Liver (tissue), 9 donors: ENCODE results near the gene RIPOR1. TPM values are rescaled to one million over a fixed set of nuclear protein-coding genes. Genes with fewer than 3 reads are reported as not detected.

Source experiments
- DNase-seq: peaks from one replicate; pipeline ENCODE4 v3.0.0-alpha.2; 2017; ENCODE audit warnings: low spot score
- H3K27ac ChIP-seq, 2 donors: one replicate each; pipeline ENCODE4 v1.7.0; 2013; ENCODE audit warnings: inconsistent platforms in 2 of 2, low read length in 2 of 2, control low read depth in 1 of 2, low read depth in 1 of 2, mild to moderate bottlenecking in 1 of 2
- H3K27me3 ChIP-seq, 4 donors: one replicate each; pipeline versions ENCODE4 v1.6.1 to v1.7.0; 2013; ENCODE audit warnings: low read length in 3 of 4, inconsistent platforms in 1 of 4, mild to moderate bottlenecking in 1 of 4, moderate library complexity in 1 of 4; ENCODE audit not compliant: control insufficient read depth in 4 of 4, insufficient read depth in 4 of 4
- H3K36me3 ChIP-seq, 4 donors: one replicate each; pipeline versions ENCODE4 v1.6.1 to v1.7.0; 2013; ENCODE audit warnings: low read length in 3 of 4, mild to moderate bottlenecking in 3 of 4, low read depth in 1 of 4, moderate library complexity in 1 of 4; ENCODE audit not compliant: control insufficient read depth in 4 of 4, insufficient read depth in 3 of 4
- H3K4me1 ChIP-seq, 4 donors: one replicate each; pipeline versions ENCODE4 v1.6.1 to v1.7.0; 2013; ENCODE audit warnings: low read length in 3 of 4, mild to moderate bottlenecking in 3 of 4, moderate library complexity in 1 of 4; ENCODE audit not compliant: control insufficient read depth in 4 of 4, insufficient read depth in 4 of 4
- H3K4me3 ChIP-seq, 3 donors: one replicate each; pipeline versions ENCODE4 v1.6.1 to v1.7.0; 2013; ENCODE audit warnings: low read length in 3 of 3, control low read depth in 1 of 3, low read depth in 1 of 3, mild to moderate bottlenecking in 1 of 3
- H3K9ac ChIP-seq, 2 donors: one replicate each; pipeline ENCODE4 v1.7.0; 2013; ENCODE audit warnings: low read length in 2 of 2, mild to moderate bottlenecking in 2 of 2, moderate library complexity in 2 of 2, control low read depth in 1 of 2, low read depth in 1 of 2
- H3K9me3 ChIP-seq, 4 donors: one replicate each; pipeline versions ENCODE4 v1.6.1 to v1.7.0; 2013; ENCODE audit warnings: low read length in 3 of 4; ENCODE audit not compliant: control insufficient read depth in 4 of 4
- EGR1 ChIP-seq, 2 donors: IDR thresholded peaks; 2 replicates each; pipeline ENCODE4 v1.6.1; 2016 to 2018; ENCODE audit warnings: antibody characterized with exemption in 2 of 2, low read depth in 2 of 2
- FOXA1 ChIP-seq: IDR thresholded peaks from 2 replicates; pipeline ENCODE4 v1.6.1; 2016; ENCODE audit warnings: antibody characterized with exemption
- FOXA2 ChIP-seq: IDR thresholded peaks from 2 replicates; pipeline ENCODE4 v1.6.1; 2016; ENCODE audit warnings: antibody characterized with exemption
- GABPA ChIP-seq, 2 donors: IDR thresholded peaks in 1 of 2; conservative IDR thresholded peaks in 1 of 2; 2 replicates each; pipeline ENCODE4 v1.6.1; 2016; ENCODE audit warnings: antibody characterized with exemption in 2 of 2, mild to moderate bottlenecking in 1 of 2, moderate library complexity in 1 of 2
- HNF4G ChIP-seq: IDR thresholded peaks from 2 replicates; pipeline ENCODE4 v1.6.1; 2016; ENCODE audit warnings: antibody characterized with exemption
- JUND ChIP-seq, 2 donors: IDR thresholded peaks; 2 replicates each; pipeline ENCODE4 v1.6.1; 2016; ENCODE audit warnings: antibody characterized with exemption in 2 of 2
- NR2F2 ChIP-seq: IDR thresholded peaks from 2 replicates; pipeline ENCODE4 v1.6.1; 2016; ENCODE audit warnings: antibody characterized with exemption
- RAD21 ChIP-seq, 2 donors: IDR thresholded peaks; 2 replicates each; pipeline ENCODE4 v1.6.1; 2016; ENCODE audit warnings: antibody characterized with exemption in 2 of 2, mild to moderate bottlenecking in 2 of 2
- REST ChIP-seq: IDR thresholded peaks from 2 replicates; pipeline ENCODE4 v1.6.1; 2016; ENCODE audit warnings: antibody characterized with exemption, mild to moderate bottlenecking
- RXRA ChIP-seq, 2 donors: IDR thresholded peaks; 2 replicates each; pipeline ENCODE4 v1.6.1; 2017 to 2018; ENCODE audit warnings: antibody characterized with exemption in 2 of 2, mild to moderate bottlenecking in 1 of 2
- SP1 ChIP-seq: IDR thresholded peaks from 2 replicates; pipeline ENCODE4 v1.6.1; 2018; ENCODE audit warnings: antibody characterized with exemption, mild to moderate bottlenecking
- TAF1 ChIP-seq: conservative IDR thresholded peaks from 2 replicates; pipeline ENCODE4 v1.6.1; 2016; ENCODE audit warnings: antibody characterized with exemption, mild to moderate bottlenecking
- WGBS: extraction: QIAGEN DNeasy Blood & Tissue Kit; methylation state at CpG from one replicate; pipeline ENCODE4 v1.1.7; 2013; 5-methylcytosine and 5-hydroxymethylcytosine counted together
- polyA plus RNA-seq, 2 donors: library from polyadenylated mRNA; stranded (reverse) in 1 of 2; unstranded in 1 of 2; fragments of 200-250 nt in 1 of 2; fragments of >200 nt in 1 of 2; fragmentation: Nextera tagmentation in 1 of 2; extraction: Ambion mirVana in 1 of 2; gene quantifications; one replicate each; pipeline versions ENCODE4 v1.2.1 to v1.2.3, GENCODE V29; 2013 to 2015
- total RNA-seq, 2 donors: library from RNA; depleted of rRNA; stranded (reverse); fragments of >200 nt; gene quantifications; one replicate each; pipeline ENCODE4 v1.2.3, GENCODE V29; 2014
- TF ChIP-seq, protein P1 (sequence below): IDR thresholded peaks from 2 replicates; pipeline ENCODE4 v1.6.1; 2016; ENCODE audit warnings: antibody characterized with exemption
- TF ChIP-seq, protein P2 (sequence below): fragments of 150-350 bp; IDR thresholded peaks from 2 replicates; pipeline ENCODE4 v1.5.1; 2017; ENCODE audit warnings: improper control_type of control experiment, low read depth, low read length; ENCODE audit not compliant: missing input control
- TF ChIP-seq, protein P3 (sequence below): IDR thresholded peaks from 2 replicates; pipeline ENCODE4 v1.6.1; 2016; ENCODE audit warnings: antibody characterized with exemption
- TF ChIP-seq, protein P4 (sequence below): IDR thresholded peaks from 2 replicates; pipeline ENCODE4 v1.6.1; 2016; ENCODE audit warnings: antibody characterized with exemption
- donor health status: healthy.
- donor health status: healthy.
- donor health status: healthy.
- donor health status: healthy.
- donor health status: healthy.

RIPOR1 gene
- total and polyA plus RNA-seq, 4 donors: 7.6 to 25.2 (median 15.3) TPM

DNA sequence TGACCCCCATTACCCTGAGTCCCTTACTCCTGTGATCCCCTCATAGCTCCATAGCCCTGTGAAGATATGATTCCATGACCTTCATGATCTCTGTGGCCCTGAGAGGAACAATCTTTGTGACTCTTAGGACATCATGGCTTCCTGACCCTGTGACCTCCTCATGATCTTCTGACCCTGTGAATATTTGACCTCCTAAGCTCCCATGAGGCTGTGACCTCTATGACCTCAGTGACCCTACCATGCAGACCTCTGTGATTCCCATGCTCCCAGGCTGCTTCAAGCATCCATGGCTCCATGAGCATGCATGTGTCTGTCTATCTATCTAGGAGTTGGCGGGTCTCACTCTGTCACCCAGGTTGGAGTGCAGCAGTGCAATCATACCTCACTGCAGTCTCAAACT lies 12.1 kb downstream of the RIPOR1 start:
- H3K9ac ChIP-seq: no peak overlapping the region
- H3K4me1 ChIP-seq: peaks cover 11 to 41% (median 25%) of the 10 kb centered on the region in 4 donors
- H3K27ac ChIP-seq: no peak overlapping the region
- TF ChIP-seq, protein P1, sequence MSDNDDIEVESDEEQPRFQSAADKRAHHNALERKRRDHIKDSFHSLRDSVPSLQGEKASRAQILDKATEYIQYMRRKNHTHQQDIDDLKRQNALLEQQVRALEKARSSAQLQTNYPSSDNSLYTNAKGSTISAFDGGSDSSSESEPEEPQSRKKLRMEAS: no peak
- TF ChIP-seq, protein P2, sequence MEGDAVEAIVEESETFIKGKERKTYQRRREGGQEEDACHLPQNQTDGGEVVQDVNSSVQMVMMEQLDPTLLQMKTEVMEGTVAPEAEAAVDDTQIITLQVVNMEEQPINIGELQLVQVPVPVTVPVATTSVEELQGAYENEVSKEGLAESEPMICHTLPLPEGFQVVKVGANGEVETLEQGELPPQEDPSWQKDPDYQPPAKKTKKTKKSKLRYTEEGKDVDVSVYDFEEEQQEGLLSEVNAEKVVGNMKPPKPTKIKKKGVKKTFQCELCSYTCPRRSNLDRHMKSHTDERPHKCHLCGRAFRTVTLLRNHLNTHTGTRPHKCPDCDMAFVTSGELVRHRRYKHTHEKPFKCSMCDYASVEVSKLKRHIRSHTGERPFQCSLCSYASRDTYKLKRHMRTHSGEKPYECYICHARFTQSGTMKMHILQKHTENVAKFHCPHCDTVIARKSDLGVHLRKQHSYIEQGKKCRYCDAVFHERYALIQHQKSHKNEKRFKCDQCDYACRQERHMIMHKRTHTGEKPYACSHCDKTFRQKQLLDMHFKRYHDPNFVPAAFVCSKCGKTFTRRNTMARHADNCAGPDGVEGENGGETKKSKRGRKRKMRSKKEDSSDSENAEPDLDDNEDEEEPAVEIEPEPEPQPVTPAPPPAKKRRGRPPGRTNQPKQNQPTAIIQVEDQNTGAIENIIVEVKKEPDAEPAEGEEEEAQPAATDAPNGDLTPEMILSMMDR: no peak
- TF ChIP-seq RAD21 (IDR thresholded peaks at IDR 0.05) (no peak), RXRA (IDR thresholded peaks at IDR 0.05) (peak in 1 of 2 donors; percentile 43), GABPA (IDR thresholded peaks at IDR 0.05 in 1 of 2, conservative IDR thresholded peaks at IDR 0.05 in 1 of 2) (no peak), HNF4G (no peak), NR2F2 (peak; percentile 94), EGR1 (IDR thresholded peaks at IDR 0.05; ENCODE audit: low read depth in 2 of 2) (no peak), SP1 (no peak), TAF1 (no peak)
- no peak overlapping the region for H3K4me3 ChIP-seq
- H3K36me3 ChIP-seq: peaks cover 10 to 39% (median 14%) of the 10 kb centered on the region in 4 donors
- 100% methylated on average over 1 of the region's 1 CpG for WGBS
- DNase-seq: no peak
- no peaks in the 10 kb centered on the region for H3K27me3 ChIP-seq
- H3K9me3 ChIP-seq: no peaks in the 10 kb centered on the region

- TF ChIP-seq RXRA (IDR thresholded peaks at IDR 0.05) (peak in 1 of 2 donors; percentile 20), FOXA1 (no peak)
- H3K9me3 ChIP-seq: no peaks in the 10 kb centered on the region
- no peak overlapping the region for H3K9ac ChIP-seq
- WGBS: 91% methylated on average over 14 of the region's 14 CpGs
- no peak overlapping the region for H3K27ac ChIP-seq
- peaks cover 11 to 39% (median 14%) of the 10 kb centered on the region in 4 donors for H3K36me3 ChIP-seq
- DNase-seq: no peak
- peaks cover 16 to 50% (median 31%) of the 10 kb centered on the region in 4 donors for H3K4me1 ChIP-seq
- no peak overlapping the region for H3K4me3 ChIP-seq
- no peaks in the 10 kb centered on the region for H3K27me3 ChIP-seq
These were observed 13.0 kb downstream of the RIPOR1 start for GRCh38 chr16:67541391-67542263.

- no peaks in the 10 kb centered on the region for H3K9me3 ChIP-seq
- H3K27me3 ChIP-seq: no peaks in the 10 kb centered on the region
- no peak overlapping the region for H3K27ac ChIP-seq
- no peak overlapping the region for H3K9ac ChIP-seq
- H3K4me3 ChIP-seq: no peak overlapping the region
- DNase-seq: peak; percentile 68
- peaks cover 11 to 39% (median 15%) of the 10 kb centered on the region in 4 donors for H3K36me3 ChIP-seq
- peaks cover 13 to 53% (median 34%) of the 10 kb centered on the region in 4 donors for H3K4me1 ChIP-seq
- TF ChIP-seq TAF1 (no peak), NR2F2 (no peak), REST (no peak), FOXA1 (no peak), HNF4G (no peak), FOXA2 (no peak), GABPA (IDR thresholded peaks at IDR 0.05 in 1 of 2, conservative IDR thresholded peaks at IDR 0.05 in 1 of 2) (no peak), JUND (IDR thresholded peaks at IDR 0.05) (no peak)
- TF ChIP-seq, protein P3, sequence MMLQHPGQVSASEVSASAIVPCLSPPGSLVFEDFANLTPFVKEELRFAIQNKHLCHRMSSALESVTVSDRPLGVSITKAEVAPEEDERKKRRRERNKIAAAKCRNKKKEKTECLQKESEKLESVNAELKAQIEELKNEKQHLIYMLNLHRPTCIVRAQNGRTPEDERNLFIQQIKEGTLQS: no peak
- TF ChIP-seq, protein P4, sequence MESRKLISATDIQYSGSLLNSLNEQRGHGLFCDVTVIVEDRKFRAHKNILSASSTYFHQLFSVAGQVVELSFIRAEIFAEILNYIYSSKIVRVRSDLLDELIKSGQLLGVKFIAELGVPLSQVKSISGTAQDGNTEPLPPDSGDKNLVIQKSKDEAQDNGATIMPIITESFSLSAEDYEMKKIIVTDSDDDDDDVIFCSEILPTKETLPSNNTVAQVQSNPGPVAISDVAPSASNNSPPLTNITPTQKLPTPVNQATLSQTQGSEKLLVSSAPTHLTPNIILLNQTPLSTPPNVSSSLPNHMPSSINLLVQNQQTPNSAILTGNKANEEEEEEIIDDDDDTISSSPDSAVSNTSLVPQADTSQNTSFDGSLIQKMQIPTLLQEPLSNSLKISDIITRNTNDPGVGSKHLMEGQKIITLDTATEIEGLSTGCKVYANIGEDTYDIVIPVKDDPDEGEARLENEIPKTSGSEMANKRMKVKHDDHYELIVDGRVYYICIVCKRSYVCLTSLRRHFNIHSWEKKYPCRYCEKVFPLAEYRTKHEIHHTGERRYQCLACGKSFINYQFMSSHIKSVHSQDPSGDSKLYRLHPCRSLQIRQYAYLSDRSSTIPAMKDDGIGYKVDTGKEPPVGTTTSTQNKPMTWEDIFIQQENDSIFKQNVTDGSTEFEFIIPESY: no peak
- TF ChIP-seq, protein P1: no peak
These were observed 13.8 kb downstream of the RIPOR1 start for GRCh38 chr16:67542464-67542863.
